ENCODE measurements around the gene FTO. TPM values are rescaled to one million over a fixed set of nuclear protein-coding genes. Genes with fewer than 3 reads are reported as not detected.

The FTO gene
- total and polyA plus RNA-seq, 2 of the 8 experiments (the other 6 are each of a cell fraction or from before 2014, with no cell fraction given): 34.5 to 59.8 TPM

DNA sequence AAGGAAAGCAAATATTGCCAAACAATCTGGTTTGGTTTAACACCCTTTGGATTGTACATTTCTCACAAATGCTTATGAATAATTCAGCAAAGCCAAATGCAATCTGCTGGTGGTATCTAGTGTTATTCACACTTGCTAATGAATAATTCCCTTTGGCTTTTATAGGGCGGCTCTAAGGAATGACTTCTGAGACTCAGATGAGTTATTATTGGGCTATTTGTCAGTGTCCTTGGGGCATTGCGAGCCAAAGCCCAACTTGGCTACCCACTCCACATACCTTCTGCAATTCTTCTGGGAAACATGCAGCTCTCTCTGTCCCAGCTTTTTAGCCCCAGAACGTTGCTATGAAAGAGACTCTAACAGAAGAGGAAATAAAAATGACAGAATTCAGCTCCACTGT lies 41.1 kb downstream of the FTO start:
- Histone ChIP-seq H2BK12ac (ENCODE audit: low read depth, low read length) (no peak overlapping the region), H2BK20ac (ENCODE audit: low read length) (no peak overlapping the region), H3K14ac (ENCODE audit: insufficient read length) (no peak overlapping the region), H3K9me3 (ENCODE audit: insufficient read depth in 2 of 2, low read depth in 1 of 2, low read length in 1 of 2) (no peaks in the 10 kb centered on the region), H3K56ac (replicated peaks; ENCODE audit: insufficient read length, low read depth, low read length) (no peak overlapping the region), H2BK15ac (ENCODE audit: low read length) (no peak overlapping the region), H4K5ac (ENCODE audit: insufficient read length, low read depth, low read length) (no peak overlapping the region), H2AFZ (ENCODE audit: low read length) (no peak overlapping the region), H4K8ac (ENCODE audit: extremely low read depth, insufficient read depth, low read length) (no peak overlapping the region), H3K27ac (ENCODE audit: low read depth, low read length) (no peak overlapping the region), H3K4me1 (replicated peaks in 1 of 4; ENCODE audit: control insufficient read depth in 3 of 4, insufficient read depth in 4 of 4, low read length in 3 of 4) (peaks cover 0 to 7% (median 2%) of the 10 kb centered on the region in 4 experiments; a peak in 6 of 7 replicates), H2BK5ac (ENCODE audit: low read depth, low read length) (no peak overlapping the region), H3K23ac (ENCODE audit: insufficient read length) (no peak overlapping the region), H3K4me2 (ENCODE audit: insufficient read depth in 1 of 2, low read depth in 2 of 2, low read length in 2 of 2) (no peak overlapping the region), H3K4ac (replicated peaks; ENCODE audit: insufficient read length, low read depth, low read length) (no peak overlapping the region), H2BK120ac (replicated peaks; ENCODE audit: low read depth, low read length) (no peak overlapping the region), H4K20me1 (replicated peaks in 1 of 2; ENCODE audit: control insufficient read depth in 1 of 2, insufficient read depth in 2 of 2, low read length in 2 of 2) (no peaks in the 10 kb centered on the region), H3K9ac (replicated peaks in 1 of 4; ENCODE audit: extremely low read depth in 1 of 4, low read depth in 3 of 4, low read length in 3 of 4) (no peak overlapping the region), H3K18ac (ENCODE audit: extremely low read depth, low read length) (no peak overlapping the region), H3K36me3 (ENCODE audit: control insufficient read depth in 2 of 4, insufficient read depth in 4 of 4, low read length in 3 of 4) (no peaks in the 10 kb centered on the region), H2AK5ac (ENCODE audit: low read depth, low read length) (no peak overlapping the region), H3K4me3 (ENCODE audit: extremely low read depth in 1 of 4, insufficient read depth in 2 of 4, low read depth in 3 of 4, low read length in 4 of 4) (no peak overlapping the region), H3K27me3 (replicated peaks in 1 of 4; ENCODE audit: control insufficient read depth in 3 of 4, extremely low read depth in 1 of 4, insufficient read depth in 3 of 4, low read length in 3 of 4) (no peaks in the 10 kb centered on the region), H3K23me2 (ENCODE audit: low read depth, low read length) (no peaks in the 10 kb centered on the region), H4K91ac (replicated peaks; ENCODE audit: insufficient read length, low read length) (no peak overlapping the region), H3K79me1 (ENCODE audit: low read depth, low read length) (no peaks in the 10 kb centered on the region; the same call in 1 of the 2 replicates), H3K79me2 (ENCODE audit: control insufficient read depth in 1 of 2, insufficient read depth in 2 of 2, low read length in 2 of 2) (peaks cover 0 to 20% of the 10 kb centered on the region in 2 experiments; a peak in 2 of 4 replicates)
- DNase-seq (ENCODE audit: low read depth in 1 of 2, low spot score in 2 of 2) (no peak), FAIRE-seq (no peak)
- TF ChIP-seq KDM5A (IDR thresholded peaks at IDR 0.05; ENCODE audit: low read length) (no peak), RBBP5 (IDR thresholded peaks at IDR 0.05; ENCODE audit: borderline replicate concordance, low read depth, low read length) (no peak), CBX5 (IDR thresholded peaks at IDR 0.05; ENCODE audit: low read depth, low read length) (no peak), EGR1 (IDR thresholded peaks at IDR 0.05; ENCODE audit: borderline replicate concordance, low read depth, low read length) (no peak), TCF12 (IDR thresholded peaks at IDR 0.05; ENCODE audit: low read depth, low read length) (no peak), CTBP2 (IDR thresholded peaks at IDR 0.05; ENCODE audit: borderline replicate concordance, insufficient read depth, insufficient read length, low read length) (no peak)
- CTCF ChIA-PET (ENCODE audit: partially characterized antibody): interaction anchor here (1.0 to 5.5 kb wide), 10 partner anchors 9 to 177 kb away, joined by 3 to 48 read pairs (median 8); no protein-coding TSS in a partner anchor
- POLR2A ChIA-PET (ENCODE audit: partially characterized antibody): no interaction called here
- 87% methylated on average over 3 of the region's 3 CpGs; no CpG with 5 or more reads in 1 of the 2 experiments for WGBS, 2 experiments (ENCODE audit: extremely low coverage in 1 of 2, insufficient coverage in 1 of 2, insufficient read length in 1 of 2, insufficient replicate concordance in 2 of 2, low coverage in 1 of 2, low lambda C conversion rate in 2 of 2, missing lambda C conversion rate in 1 of 2)

All from H1 (cell line).